ENCODE results near the gene DESI2.

DNA sequence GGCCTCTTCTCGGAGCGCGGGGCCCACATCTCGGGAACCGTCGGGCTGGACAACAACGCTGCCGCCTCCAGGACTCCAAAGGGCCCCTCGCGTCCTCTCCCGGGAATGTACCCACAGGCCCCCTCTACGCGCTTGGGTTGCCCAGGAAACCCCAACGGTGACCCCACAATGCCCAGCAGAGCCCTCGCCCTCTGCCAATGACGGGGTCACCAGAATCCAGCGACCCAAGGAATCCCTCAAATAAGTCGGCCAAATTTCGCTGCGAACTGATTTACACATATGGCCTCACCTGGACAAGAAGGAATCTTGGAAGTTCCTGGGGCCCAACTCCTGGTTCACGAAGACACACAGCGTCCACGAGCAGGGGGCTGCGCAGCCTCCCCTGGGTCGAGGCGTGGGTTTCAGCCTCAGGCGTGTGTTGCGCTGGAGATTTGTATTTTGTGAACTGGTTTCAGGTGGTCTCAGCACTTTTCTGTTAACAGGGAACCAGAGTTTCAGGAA is 78.1 kb downstream of the DESI2 start:
- TF ChIP-seq, protein P1, sequence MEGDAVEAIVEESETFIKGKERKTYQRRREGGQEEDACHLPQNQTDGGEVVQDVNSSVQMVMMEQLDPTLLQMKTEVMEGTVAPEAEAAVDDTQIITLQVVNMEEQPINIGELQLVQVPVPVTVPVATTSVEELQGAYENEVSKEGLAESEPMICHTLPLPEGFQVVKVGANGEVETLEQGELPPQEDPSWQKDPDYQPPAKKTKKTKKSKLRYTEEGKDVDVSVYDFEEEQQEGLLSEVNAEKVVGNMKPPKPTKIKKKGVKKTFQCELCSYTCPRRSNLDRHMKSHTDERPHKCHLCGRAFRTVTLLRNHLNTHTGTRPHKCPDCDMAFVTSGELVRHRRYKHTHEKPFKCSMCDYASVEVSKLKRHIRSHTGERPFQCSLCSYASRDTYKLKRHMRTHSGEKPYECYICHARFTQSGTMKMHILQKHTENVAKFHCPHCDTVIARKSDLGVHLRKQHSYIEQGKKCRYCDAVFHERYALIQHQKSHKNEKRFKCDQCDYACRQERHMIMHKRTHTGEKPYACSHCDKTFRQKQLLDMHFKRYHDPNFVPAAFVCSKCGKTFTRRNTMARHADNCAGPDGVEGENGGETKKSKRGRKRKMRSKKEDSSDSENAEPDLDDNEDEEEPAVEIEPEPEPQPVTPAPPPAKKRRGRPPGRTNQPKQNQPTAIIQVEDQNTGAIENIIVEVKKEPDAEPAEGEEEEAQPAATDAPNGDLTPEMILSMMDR (IDR thresholded peaks at IDR 0.05; ENCODE audit: low read depth, low read length, missing input control): no peak
- no peak for TF ChIP-seq GABPA (IDR thresholded peaks at IDR 0.05 in 1 of 2, conservative IDR thresholded peaks at IDR 0.05 in 1 of 2)
- TF ChIP-seq, protein P2, sequence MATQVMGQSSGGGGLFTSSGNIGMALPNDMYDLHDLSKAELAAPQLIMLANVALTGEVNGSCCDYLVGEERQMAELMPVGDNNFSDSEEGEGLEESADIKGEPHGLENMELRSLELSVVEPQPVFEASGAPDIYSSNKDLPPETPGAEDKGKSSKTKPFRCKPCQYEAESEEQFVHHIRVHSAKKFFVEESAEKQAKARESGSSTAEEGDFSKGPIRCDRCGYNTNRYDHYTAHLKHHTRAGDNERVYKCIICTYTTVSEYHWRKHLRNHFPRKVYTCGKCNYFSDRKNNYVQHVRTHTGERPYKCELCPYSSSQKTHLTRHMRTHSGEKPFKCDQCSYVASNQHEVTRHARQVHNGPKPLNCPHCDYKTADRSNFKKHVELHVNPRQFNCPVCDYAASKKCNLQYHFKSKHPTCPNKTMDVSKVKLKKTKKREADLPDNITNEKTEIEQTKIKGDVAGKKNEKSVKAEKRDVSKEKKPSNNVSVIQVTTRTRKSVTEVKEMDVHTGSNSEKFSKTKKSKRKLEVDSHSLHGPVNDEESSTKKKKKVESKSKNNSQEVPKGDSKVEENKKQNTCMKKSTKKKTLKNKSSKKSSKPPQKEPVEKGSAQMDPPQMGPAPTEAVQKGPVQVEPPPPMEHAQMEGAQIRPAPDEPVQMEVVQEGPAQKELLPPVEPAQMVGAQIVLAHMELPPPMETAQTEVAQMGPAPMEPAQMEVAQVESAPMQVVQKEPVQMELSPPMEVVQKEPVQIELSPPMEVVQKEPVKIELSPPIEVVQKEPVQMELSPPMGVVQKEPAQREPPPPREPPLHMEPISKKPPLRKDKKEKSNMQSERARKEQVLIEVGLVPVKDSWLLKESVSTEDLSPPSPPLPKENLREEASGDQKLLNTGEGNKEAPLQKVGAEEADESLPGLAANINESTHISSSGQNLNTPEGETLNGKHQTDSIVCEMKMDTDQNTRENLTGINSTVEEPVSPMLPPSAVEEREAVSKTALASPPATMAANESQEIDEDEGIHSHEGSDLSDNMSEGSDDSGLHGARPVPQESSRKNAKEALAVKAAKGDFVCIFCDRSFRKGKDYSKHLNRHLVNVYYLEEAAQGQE (IDR thresholded peaks at IDR 0.05): no peak
- no peak for TF ChIP-seq FOXA1 (IDR thresholded peaks at IDR 0.05)
- no peak for TF ChIP-seq HNF4A (conservative IDR thresholded peaks at IDR 0.05)
- no peak for TF ChIP-seq RAD21 (IDR thresholded peaks at IDR 0.05)
- TF ChIP-seq HNF4G (IDR thresholded peaks at IDR 0.05): no peak
- no peak for TF ChIP-seq TAF1 (conservative IDR thresholded peaks at IDR 0.05)
- TF ChIP-seq SP1 (IDR thresholded peaks at IDR 0.05): no peak
- TF ChIP-seq MAX (IDR thresholded peaks at IDR 0.05): no peak
- TF ChIP-seq JUND (IDR thresholded peaks at IDR 0.05): no peak
- TF ChIP-seq, protein P3, sequence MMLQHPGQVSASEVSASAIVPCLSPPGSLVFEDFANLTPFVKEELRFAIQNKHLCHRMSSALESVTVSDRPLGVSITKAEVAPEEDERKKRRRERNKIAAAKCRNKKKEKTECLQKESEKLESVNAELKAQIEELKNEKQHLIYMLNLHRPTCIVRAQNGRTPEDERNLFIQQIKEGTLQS (IDR thresholded peaks at IDR 0.05): no peak
- TF ChIP-seq FOXA2 (IDR thresholded peaks at IDR 0.05): no peak
- no peak for TF ChIP-seq YY1 (IDR thresholded peaks at IDR 0.05)

Measured in liver (tissue), 3 donors.